ENCODE results near the gene SLC34A1.

- TF ChIP-seq, protein P1, sequence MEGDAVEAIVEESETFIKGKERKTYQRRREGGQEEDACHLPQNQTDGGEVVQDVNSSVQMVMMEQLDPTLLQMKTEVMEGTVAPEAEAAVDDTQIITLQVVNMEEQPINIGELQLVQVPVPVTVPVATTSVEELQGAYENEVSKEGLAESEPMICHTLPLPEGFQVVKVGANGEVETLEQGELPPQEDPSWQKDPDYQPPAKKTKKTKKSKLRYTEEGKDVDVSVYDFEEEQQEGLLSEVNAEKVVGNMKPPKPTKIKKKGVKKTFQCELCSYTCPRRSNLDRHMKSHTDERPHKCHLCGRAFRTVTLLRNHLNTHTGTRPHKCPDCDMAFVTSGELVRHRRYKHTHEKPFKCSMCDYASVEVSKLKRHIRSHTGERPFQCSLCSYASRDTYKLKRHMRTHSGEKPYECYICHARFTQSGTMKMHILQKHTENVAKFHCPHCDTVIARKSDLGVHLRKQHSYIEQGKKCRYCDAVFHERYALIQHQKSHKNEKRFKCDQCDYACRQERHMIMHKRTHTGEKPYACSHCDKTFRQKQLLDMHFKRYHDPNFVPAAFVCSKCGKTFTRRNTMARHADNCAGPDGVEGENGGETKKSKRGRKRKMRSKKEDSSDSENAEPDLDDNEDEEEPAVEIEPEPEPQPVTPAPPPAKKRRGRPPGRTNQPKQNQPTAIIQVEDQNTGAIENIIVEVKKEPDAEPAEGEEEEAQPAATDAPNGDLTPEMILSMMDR (conservative IDR thresholded peaks at IDR 0.05; ENCODE audit: low read depth in 2 of 2) = no peak
- no peak for TF ChIP-seq EZH2phosphoT487 (IDR thresholded peaks at IDR 0.05; ENCODE audit: unreplicated experiment)
- TF ChIP-seq, protein P2, sequence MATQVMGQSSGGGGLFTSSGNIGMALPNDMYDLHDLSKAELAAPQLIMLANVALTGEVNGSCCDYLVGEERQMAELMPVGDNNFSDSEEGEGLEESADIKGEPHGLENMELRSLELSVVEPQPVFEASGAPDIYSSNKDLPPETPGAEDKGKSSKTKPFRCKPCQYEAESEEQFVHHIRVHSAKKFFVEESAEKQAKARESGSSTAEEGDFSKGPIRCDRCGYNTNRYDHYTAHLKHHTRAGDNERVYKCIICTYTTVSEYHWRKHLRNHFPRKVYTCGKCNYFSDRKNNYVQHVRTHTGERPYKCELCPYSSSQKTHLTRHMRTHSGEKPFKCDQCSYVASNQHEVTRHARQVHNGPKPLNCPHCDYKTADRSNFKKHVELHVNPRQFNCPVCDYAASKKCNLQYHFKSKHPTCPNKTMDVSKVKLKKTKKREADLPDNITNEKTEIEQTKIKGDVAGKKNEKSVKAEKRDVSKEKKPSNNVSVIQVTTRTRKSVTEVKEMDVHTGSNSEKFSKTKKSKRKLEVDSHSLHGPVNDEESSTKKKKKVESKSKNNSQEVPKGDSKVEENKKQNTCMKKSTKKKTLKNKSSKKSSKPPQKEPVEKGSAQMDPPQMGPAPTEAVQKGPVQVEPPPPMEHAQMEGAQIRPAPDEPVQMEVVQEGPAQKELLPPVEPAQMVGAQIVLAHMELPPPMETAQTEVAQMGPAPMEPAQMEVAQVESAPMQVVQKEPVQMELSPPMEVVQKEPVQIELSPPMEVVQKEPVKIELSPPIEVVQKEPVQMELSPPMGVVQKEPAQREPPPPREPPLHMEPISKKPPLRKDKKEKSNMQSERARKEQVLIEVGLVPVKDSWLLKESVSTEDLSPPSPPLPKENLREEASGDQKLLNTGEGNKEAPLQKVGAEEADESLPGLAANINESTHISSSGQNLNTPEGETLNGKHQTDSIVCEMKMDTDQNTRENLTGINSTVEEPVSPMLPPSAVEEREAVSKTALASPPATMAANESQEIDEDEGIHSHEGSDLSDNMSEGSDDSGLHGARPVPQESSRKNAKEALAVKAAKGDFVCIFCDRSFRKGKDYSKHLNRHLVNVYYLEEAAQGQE (IDR thresholded peaks at IDR 0.05; ENCODE audit: unreplicated experiment) = no peak
- TF ChIP-seq POLR2AphosphoS5 (IDR thresholded peaks at IDR 0.05; ENCODE audit: low read depth) = no peak
- no peak for TF ChIP-seq EZH2 (IDR thresholded peaks at IDR 0.05; ENCODE audit: low read depth, unreplicated experiment)
These were observed 48.6 kb upstream of the SLC34A1 start for GRCh38 chr5:177335701-177336065.

All from GM23338 (cell line).